HG02798 (cell line): ENCODE results near the gene FAM209A.
"Not testable (repeated sequence)": the region's sequence is repeated elsewhere in the genome, so short reads cannot be mapped to it uniquely, and the experiment has no call there.

ENCODE experiments used
- ATAC-seq: cut with Tn5 transposase; IDR thresholded peaks from one replicate; pipeline ENCODE4 v1.9.1; 2021; ENCODE audit warnings: mild to moderate bottlenecking; ENCODE audit not compliant: unreplicated experiment, poor library complexity

The FAM209A gene, protein sequence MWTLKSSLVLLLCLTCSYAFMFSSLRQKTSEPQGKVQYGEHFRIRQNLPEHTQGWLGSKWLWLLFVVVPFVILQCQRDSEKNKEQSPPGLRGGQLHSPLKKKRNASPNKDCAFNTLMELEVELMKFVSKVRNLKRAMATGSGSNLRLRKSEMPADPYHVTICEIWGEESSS

DNA sequence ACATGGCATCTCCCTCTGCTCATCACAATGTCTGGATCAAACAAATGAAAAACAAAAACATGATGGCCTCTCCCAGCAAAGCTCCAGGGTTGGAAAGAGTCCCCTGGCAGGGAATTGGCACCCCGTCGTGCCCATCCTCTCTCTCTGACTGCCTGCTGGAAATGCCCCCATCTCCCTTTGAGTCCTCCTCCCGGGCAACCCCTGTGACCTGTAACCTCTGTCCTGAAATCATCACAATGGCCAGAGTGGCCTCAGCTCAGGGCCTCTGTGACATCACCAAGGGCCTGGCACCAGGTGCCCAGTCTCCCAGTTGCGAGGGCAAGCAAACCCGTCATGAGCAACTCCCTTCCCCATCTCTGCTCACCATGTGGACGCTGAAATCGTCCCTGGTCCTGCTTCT, at the start of gene FAM209A:
TSS of gene FAM209A (plus strand) at position 301 of the 400 bp plus-strand sequence. CDS start at position 366, 65 bp downstream.
- ATAC-seq = not testable (repeated sequence)

DNA sequence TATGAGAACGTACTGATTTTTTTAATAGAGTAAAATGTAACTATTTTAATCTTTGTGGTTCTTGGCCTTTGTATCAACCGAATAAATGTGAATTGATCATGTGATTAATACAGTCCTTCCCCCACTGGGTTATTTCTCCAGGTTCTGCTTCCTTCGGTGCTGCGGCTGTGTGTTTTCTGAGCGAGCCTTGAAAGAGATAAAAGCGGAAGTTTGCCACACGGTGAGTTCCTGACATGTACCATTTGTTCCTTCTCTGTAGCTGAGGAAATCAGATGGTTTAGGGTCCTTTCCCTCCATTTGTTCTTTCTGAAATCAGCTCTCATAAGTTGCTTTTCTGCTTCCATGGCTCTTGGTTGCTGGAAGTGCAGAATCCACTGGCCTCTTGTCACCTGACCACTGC, 40.6 kb upstream of the FAM209A start:
- ATAC-seq = no peak

DNA sequence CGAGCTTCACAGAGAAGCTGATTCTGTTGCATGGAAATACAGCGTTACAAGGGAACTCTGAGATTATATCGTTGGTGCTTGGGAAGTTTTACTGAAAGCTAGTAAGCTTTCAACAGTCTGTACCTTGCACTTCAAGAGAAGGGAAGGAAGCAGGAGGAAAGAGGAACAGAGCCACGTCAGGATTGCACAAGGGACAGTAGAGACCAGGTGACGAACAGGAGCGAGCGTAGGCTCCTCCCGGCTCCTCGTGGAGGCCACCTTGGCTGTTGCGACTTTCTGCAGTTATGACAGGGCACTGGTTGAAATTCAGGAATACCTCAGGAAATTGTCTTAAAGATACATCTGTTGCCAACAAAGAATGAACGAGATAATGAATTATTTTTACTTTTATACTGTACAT, 37.3 kb upstream of the FAM209A start:
- no peak for ATAC-seq

- no peak for ATAC-seq
These were observed 36.0 kb upstream of the FAM209A start for GRCh38 chr20:56488566-56488965.

DNA sequence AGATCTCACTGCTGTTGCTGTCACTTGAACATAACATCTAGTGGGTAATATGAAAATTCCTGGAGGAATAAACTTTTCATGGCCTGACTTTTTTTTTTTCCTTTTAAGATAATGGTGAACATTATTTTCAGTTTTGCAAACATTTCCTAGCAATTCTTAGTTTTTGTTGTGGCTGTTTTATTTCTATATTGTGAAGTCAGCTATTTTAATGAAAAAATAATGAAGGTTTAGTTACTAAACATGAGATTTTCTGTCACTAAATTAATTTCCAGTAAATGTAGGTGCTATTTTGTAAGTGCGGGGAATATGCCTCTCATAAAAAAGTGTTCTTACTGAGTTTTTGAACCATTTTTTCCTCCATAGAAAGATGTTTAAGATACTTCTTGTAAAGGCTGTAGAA, 23.4 kb upstream of the FAM209A start:
- ATAC-seq = no peak

- ATAC-seq = no peak
These were observed 20.6 kb upstream of the FAM209A start for GRCh38 chr20:56503916-56504315.

GRCh38 chr20:56504373-56505005, 20.1 kb upstream of the FAM209A start:
- ATAC-seq = no peak

GRCh38 chr20:56506103-56506502, 18.4 kb upstream of the FAM209A start:
- ATAC-seq = no peak

- ATAC-seq = no peak
These were observed 12.6 kb upstream of the FAM209A start for GRCh38 chr20:56511926-56512325.

- ATAC-seq = no peak
These were observed 11.1 kb upstream of the FAM209A start for GRCh38 chr20:56513161-56514150.

- ATAC-seq = no peak
These were observed 7.9 kb upstream of the FAM209A start for GRCh38 chr20:56516631-56517030.

- ATAC-seq = no peak
These were observed 7.3 kb upstream of the FAM209A start for GRCh38 chr20:56517211-56517610.

DNA sequence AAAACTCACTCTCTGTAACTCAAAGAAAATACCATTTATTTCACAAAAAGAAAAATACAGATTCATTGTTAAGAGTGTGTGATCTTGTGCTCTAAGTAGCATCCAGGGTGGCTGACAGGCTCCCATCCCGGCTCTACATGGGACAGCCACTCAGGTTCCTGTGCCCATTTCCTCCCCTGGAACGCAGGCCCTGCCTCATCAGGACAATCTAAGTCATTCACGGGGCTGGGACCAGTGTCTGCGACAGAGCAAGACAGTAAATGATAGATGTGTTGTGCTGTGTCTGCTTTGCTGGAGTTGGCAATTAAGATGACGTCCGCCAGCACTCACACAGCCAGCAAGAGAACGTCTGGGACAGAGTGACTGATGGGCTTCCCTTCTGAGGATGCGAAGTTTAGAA, 6.9 kb upstream of the FAM209A start:
- no peak for ATAC-seq

DNA sequence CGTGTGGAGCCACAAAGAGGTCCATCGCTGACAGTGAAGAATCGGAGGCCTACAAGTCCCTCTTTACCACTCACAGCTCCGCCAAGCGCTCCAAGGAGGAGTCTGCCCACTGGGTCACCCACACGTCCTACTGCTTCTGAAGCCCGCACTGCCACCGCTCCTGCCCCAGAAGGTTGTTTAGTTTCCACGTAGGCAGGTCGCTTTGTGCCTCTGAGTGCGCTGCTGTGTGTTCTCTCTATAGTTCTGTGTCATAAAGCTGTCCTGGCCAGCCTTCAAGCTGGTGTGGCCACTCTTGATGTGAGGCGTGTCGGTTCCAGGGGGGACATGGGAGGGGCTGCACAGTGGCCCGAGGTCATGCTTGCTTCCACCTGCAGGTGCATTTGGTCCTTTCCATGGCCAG, 6.4 kb upstream of the FAM209A start:
- no peak for ATAC-seq

DNA sequence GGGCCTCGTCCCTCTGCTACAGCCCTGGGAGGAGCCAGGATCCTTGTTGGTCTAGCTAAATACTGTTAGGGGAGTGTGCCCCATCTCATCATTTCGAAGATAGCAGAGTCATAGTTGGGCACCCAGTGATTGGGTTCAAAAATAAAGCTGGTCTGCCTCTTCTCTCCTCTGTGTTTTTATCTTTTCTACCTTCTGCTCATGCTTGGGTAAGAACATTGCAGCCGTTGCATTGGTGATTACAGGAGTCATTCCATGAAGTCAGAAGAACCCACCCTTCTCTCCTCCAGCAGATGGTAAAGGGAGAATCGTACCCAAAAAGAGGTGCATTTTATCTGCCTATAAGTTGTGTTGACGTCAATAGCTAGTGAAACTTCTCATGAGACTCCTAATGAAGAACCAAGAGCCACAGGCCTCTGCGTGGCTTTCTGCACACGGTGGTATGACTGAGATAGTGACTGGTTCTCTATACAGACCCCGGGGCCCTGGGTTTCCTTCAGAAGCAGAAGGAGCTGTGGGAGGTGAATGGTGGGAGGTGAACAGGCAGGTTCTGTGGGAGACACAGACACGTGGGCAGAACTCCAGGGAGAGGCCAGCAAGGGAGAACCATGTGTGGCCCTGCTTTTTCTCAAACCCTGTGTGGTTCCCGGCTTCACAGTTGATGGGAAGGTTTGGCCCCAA, 5.7 kb upstream of the FAM209A start:
- ATAC-seq = no peak

- ATAC-seq = no peak
These were observed 5.0 kb upstream of the FAM209A start for GRCh38 chr20:56519551-56519950.

GRCh38 chr20:56520180-56520579, 4.4 kb upstream of the FAM209A start:
- no peak for ATAC-seq

- not testable (repeated sequence) for ATAC-seq
These were observed 3.7 kb upstream of the FAM209A start for GRCh38 chr20:56520746-56521354.

DNA sequence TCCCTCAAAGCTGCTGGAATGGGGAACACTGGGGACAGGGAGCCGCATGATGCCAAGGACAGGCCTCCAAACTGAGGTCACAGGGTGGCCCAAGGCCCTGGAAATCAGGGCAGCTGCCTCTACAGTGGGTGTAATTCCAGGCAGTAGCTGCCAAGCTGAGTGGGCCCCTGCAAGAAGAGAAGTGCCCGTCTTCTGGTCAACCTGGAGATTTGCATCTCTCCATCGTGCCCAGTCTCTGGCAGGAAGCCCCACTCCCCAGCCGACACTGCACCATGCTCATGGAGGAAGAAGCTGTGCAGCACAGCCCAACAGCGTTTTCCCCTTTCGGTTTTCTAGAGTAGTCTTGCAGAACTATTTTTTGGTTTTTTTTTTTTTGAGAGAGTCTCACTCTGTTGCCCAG, 2.2 kb upstream of the FAM209A start:
- ATAC-seq = no peak

DNA sequence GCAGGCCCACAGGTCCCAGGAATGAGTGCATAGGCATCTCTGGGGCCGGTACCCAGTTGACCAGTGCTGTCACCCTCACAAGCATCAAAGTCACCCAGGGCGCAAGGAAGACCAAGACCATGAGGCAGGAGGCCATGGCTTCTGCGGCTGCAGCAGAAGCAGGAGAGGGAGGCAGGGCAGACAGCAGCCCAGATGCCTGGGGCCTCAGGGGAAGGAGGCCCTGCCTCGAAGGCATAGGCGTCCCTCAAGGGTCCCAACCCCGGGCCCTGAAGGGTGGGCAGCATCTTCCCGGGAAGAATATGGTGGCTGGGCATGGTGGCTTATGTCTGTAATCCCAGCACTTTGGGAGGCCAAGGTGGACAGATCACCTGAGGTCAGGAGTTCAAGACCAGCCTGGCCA, 3.0 kb downstream of the FAM209A start:
- ATAC-seq = no peak
